Daoy (cell line): ENCODE measurements around the gene SYT8. TPM values are rescaled to one million over a fixed set of nuclear protein-coding genes. Genes with fewer than 3 reads are reported as not detected.
A peak's percentile ranks its signal among the peaks of the same experiment; 100 is the strongest.

Experiments
- DNase-seq: peaks from one replicate; pipeline ENCODE4 v3.0.0-alpha.2; 2015; ENCODE audit warnings: low read depth
- total RNA-seq: library from RNA; depleted of rRNA; stranded (reverse); fragments of >200 nt; shearing (Covaris generic); gene quantifications from 2 replicates; pipeline ENCODE4 v1.2.3, GENCODE V29; 2014

Gene SYT8
- total RNA-seq, 1 experiment from 2014 or later: not detected

DNA sequence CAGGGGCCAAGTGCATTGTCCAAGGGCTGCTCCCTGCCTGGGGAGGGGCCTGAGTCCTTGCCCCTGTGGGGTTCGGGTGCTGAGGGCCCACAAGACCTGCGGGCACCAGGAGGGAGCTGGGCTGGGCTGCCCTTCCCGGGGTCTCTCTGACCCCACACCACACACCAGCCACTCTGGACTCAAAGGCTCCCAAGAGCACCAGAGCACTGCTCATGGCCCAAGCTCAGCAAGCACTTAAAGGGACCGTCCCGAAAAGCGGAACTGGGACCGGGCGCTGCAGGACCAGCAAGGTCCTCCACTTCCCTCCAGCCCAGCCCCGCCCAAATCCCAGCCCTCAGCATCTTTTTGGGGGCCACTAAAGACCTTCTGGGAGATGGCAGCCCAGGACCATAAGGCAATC lies 23.4 kb downstream of the SYT8 start:
- DNase-seq: no peak

DNA sequence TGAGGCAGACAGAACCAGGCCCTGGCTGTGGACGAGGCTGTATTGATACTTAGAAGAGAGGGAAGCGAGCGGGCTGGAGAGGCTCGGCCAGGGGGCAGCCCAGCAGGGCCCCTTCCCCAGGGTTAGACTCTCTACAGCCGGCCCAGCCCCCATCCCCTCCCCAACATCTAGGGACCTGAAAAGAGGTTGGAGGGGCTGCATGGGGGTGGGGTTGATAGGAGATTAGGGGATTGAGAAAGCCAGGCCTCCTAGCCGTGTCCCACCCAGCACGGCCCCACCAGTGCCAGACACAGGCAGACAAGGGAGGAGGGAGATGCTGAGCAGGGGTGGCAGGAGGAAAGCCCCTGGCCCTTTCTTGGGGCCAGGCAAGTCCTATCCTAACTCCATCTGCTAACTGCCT lies 23.8 kb downstream of the SYT8 start:
- no peak for DNase-seq

DNA sequence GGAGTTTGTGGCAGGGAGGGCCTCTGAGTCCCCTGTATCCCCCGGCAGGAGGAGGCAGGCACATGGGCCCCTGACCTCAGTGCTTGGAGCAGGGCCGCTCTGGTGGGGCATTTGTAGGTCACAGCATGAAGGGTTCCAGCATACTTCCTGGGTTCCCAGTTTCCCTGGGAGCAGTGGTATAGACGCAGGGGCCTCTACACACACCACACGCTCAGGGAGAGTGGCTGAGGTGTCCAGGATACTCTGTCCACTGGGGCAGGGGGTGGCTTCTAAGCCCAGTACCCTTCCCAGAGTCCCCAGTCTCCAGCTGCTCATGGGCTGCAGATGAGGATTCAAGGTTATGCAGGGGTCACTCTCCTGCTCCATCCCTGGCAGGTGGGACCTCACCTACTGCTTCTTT lies 24.2 kb downstream of the SYT8 start:
- DNase-seq: no peak

DNA sequence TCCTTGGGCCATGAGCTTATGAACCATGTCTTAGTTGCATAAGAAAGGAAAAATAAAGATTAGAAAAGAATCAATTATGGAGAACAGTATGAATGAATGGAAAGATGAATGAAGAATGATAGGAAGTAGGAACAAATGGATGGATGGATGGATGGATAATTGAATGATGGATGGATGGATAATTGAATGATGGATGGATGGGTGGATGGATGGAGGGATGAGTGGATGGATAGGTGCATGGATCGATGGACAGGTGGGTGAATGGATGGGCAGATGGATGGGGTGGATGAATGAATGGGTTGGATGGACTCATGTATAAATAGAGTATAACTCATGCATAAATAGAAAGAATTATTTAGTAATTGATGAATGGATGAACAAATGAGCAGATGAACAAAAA lies 25.3 kb downstream of the SYT8 start:
- no peak for DNase-seq

DNA sequence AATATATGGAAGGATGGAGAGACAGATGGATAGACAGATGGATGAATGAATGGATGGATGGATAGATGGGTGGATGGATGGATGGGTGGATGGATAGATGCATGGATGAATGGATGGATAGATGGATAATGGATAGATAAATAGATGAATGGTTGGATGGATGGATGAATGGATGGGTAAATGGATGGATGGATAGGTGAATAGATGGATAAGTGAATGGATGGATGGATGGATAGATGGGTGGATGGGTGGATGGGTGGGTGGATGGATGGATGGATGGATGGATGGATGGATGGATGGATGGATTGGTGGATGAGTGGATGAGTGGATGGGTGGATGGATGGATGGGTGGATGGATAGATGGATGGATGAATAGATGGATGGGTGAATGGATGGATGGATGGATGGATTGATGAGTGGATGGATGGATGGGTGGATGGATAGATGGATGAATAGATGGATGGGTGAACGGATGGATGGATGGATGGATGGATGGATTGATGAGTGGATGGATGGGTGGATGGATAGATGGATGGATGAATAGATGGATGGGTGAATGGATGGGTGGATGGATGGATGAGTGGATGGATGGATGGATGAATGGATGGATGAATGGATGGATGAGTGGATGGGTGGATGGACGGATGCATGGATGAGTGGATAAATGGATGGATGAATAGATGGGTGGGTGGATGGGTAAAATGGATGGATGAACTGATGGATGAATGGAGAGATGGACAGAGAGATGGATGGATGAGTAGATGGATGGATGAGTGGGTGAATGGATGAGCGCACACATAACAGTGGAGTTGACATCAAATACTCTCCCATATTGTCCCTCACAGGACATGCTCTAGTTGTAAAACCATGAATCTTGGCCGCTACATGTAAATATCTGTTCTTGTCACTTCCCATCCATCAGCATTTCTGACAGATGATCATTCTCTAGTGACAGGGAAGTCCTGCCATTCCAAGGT lies 26.9 kb downstream of the SYT8 start:
- DNase-seq: no peak

DNA sequence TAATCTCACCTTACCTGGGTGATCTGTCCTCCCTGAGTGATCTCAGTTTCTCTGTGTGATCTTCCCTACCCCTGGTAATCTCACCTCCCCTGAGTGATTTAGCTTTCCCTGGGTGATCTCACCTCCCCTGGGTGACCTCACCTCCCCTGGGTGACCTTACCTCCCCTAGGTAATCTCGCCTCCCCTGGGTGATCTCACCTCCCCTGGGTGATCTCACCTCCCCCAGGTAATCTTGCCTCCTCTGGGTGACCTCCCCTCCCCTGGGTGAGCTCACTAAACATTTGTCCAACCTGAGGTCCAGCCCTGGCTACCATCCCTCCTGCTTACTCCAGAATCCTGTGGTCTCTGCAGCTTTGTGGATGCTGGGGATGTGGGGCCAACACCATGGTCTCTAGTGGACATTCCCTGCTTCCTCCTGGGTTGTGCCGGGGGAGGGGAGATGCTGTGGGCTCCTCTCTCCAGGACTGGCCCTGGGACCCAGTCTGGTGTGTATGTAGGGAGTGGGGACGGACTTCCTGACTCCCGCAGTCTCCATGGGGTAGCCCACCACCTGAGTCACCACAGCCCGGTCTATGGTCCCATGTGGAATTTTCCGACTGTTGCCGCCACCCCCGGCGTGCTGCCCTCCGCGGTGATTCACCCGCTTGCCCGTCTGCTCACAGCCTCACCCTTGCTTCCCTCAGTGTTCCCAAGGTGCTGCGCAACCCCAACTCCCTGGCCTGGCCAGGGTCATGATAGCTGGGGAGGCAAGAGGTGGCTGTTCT lies 28.0 kb downstream of the SYT8 start:
- peak; percentile 88 for DNase-seq

DNA sequence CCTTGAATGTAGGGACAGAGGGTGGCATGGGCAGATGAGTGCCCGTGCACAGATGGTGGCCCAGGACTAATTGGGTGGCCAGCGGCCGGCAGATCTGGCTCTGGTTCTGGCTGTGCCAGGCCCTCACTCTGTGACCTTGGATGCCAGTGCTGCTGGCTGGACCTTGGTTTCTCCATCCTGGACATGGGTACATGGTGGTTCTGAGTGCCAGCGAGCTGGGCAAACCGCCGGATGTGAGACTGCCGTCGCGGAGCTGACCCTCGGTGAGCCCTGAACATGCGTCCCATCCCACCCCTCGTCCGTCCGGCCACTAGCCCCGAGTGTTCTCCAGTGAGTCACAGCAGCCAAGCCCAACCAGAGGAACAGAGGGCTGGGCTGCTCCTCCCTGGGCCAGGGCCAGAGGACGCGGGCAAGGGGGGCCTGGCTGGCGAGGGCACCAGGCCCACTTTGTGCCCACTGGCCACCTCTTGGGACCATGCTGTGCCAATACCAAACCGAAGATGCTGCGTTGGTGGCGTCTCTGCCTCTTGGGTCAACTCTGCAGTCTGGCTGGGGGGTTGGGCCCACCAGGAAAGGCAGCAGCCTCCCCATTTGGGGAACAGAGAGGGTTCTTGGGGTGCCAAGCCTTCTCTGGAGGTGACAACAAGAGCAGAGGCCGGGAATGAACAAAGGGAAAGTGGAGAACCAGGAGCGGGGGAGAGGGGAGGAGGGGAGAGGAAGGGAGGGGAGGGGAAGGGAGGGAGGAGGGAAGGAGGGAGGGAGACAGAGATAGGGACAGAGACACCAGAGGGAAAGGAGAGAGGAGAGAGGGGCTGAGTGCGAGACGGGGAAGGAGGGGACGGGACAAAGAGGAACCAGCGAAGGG lies 28.8 kb downstream of the SYT8 start:
- DNase-seq: peak; percentile 83

DNA sequence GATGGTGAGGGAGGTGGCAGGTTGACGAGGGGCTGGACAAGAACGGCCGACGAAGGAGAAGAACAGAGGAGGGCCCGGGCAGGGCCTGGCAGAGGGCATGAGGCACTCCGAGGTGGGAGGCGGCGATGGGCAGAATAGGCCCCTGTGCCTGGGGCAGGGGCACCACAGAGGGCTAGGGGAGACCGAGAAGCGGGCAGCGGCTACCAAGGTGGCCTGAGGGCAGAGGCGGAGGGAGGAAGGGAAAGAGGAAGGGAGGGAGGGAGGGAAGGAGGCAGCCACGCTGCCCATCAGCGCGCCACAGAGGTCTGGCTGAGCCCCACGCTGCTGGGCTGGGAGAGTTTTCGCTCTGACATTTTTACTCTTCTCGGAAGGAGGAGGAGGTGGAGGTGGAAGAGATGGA lies 29.4 kb downstream of the SYT8 start:
- no peak for DNase-seq

DNA sequence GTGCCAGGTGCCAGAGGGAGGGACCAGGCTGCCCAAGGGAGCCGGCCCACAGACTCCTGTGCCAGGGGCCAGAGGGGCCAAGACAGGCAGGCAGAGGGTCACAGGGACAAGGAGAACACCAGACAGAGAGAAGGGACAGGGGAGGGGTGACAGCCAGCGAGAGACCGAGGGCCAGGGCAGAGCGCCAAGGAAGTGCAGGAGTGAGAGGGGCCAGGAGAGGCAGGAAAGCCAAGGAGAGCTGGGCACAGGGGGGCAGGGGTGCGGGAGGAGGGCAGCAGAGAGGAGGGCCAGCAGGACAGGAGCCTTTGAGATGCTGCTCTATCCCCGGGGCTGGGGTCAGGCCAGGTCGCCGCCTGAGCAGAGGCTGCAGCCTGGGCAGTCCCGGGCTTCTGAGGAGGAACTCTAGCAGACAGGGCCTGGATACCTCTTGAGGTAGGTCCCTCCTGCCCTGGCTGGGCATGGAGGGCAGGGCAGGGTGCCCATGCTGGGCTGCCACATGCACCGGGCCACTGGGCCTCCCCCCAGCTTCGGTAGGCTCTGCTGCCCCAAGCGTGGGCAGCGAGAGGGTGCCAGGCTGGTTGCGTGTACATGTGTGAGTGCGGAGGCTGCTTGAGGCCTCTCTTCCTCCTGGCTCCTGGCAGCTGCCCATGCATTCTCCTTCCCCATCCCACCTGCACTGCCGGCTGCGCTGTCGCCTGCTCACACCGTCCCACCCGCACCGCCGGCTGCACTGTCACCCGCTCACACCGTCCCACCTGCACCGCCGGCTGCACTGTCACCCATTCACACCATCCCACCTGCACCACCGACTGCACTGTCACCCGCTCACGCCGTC lies 30.3 kb downstream of the SYT8 start:
- no peak for DNase-seq

DNA sequence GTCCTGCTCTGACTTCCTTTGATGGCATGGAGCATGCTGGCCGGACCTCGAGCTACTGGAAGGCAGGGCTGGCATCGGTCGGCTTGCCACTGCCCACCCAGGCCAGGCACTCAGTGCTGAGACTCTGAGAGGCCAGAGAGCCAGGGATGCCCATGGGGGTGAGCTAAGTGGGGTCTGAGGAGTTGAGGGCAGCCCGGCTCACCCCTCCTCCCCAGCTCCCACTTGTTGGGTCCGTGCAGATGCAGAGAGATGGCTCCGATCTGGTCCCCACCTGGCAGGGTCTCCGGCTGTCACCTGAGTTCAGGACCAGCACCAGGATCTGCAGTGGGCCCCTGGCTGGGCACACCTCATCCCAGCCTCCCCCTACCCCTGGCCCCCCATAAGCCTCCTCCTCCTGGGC lies 31.4 kb downstream of the SYT8 start:
- no peak for DNase-seq

DNA sequence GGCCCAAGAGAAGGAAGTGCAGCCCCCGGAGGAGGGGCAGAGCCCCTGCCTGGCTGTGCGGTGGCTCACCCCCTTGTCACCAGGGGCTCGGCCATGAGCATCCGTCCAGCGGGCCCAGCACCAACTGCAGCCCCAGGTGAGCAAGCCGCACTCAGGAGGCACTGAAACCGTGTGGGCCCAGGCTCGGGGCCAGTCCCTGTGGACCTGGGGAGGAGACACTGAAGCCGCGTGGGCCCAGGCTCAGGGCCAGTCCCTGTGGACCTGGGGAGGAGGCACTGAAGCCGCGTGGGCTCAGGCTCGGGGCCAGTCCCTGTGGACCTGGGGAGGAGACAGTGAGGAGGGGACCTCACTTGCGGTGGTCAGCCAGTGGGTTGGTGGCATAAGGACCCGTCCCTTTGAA lies 32.0 kb downstream of the SYT8 start:
- DNase-seq: no peak

DNA sequence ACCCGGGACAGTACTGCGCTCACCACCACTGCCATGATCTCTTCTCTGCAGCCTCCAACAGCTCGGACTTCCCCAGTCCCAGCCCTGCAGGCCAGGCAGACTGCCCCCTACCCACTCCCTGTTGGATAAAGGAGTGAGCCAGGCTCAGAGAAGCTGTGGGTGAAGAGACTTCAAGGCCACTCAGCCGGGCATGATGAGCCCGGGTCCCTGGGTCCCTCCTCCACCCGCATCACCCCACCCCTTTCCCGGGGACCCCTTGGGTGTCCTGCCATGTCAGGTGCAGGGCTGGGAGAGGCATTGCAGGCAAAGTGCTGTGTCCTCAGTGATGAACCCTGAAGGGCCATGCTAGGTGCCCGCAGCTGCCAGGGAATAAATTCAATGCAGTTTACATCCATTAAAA lies 32.6 kb downstream of the SYT8 start:
- no peak for DNase-seq

DNA sequence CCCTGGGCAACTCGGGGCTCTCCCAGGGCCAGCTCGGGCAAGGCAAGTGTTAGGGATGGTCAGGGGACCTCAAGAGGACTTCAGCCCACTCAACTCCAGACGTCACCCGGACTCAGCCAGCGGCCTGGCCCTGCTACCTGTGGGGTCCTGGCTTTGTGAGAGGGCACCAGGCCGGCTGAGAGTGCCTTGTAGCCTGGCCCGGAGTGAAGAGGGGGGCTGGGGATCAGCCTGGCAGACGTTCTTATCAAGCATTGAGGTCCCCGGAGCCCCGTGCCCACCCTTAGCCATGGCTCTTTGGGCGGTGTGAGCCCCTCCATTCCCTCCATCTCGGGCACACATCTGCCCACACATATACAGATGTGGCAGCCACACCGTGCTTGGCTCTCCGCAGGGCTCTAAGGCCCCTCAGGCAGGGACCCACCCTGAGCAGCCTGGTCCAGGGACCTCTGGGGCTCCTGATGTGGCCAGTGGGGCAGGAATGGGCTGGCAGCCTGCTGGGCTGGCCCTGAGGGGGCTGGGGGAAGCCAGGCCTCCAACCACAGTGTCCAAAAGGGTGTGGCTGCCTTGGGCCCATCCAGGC lies 33.4 kb downstream of the SYT8 start:
- no peak for DNase-seq

DNA sequence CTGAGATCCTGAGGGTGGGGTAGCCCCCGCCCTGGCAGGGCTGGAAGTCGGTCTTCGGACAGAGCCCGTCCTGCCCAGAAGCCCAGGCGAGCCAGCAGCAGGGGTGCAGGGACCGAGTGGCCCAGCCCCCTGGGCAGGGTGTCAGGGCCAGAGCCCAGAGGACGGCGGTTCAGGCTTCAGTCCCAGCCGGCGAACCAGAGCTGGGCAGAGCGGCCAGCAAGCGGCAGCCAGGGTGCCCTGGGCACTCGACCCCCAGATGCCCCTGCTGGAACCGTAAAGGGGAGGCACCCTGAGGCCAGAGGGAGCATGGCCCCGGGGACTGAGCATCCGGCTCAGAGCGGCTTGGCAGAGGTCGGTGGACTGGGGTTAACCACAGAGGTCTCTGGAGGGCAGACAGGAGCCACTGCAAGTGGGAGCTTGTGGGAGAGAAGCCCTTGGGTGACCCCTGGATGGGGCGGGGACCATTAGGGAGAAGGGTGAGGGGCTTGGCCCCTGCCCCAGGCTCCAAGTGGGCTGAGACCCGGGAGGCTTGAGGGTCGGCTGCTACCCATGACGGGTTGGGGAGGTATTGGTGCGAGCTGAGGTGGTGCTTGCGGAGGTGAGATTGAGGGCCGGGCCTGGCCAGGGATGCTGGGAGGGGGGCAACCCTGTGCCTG lies 34.0 kb downstream of the SYT8 start:
- DNase-seq: no peak

DNA sequence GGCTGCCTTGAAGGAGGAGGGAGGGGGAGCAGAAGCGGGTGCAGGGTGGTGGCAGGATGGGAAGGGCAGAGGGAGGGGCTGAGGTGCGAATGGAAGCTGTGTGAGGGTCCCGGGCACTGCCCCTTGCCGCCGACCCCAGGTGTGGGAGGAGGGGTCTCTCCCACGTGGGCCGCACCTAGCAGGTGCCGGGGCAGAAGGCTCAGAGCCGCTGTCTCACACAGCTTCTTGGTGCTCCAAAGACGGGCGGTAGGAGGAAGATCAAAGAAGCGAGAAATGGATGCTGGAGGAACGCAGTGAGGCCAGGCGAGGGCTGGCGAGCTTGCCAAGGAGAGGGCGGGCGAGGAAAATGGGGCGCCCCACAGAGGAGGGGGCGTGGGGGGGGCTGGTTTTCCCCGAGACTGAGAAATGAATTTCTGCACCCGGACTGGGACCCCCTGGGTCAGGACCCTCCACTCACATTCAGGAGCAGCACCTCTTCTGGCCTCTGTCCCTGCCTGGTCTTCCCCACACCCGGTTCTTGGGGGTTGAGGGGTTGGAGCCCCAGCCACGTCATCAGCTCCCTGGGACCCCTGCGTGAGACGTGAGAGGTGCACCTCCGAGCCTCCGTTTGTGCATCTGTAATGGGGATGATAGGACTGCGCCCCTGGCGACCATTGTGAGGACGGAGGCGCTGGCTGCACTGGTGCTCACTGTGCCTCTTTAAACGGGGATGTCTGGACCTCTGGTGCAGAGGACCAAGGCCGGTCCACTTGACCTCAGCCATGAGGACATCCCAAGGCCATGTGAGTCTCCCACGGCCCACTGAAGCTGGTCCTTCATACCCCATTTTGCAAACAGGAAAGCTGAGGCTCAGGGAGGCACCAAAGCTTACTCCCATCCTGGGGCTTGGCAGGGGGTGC lies 34.9 kb downstream of the SYT8 start:
- no peak for DNase-seq

DNA sequence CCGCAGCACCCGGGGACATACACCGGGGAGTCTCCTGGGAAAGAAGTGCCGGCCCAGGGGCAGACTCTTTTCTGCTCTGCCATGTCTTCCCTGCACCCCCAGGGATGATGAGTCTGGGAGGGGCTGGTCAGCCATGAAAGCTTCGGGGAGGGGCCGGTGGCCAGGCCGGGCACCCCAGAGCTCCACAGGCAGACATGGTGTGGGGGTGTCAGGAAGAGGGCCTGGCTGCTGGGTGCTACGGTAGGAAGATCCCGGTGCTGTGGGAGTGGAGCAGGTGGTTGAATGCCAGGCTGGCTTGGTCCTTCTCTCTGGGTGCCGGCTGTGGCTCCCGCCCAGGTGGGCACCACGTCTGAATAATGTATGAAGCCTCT lies 35.5 kb downstream of the SYT8 start:
- DNase-seq: no peak

DNA sequence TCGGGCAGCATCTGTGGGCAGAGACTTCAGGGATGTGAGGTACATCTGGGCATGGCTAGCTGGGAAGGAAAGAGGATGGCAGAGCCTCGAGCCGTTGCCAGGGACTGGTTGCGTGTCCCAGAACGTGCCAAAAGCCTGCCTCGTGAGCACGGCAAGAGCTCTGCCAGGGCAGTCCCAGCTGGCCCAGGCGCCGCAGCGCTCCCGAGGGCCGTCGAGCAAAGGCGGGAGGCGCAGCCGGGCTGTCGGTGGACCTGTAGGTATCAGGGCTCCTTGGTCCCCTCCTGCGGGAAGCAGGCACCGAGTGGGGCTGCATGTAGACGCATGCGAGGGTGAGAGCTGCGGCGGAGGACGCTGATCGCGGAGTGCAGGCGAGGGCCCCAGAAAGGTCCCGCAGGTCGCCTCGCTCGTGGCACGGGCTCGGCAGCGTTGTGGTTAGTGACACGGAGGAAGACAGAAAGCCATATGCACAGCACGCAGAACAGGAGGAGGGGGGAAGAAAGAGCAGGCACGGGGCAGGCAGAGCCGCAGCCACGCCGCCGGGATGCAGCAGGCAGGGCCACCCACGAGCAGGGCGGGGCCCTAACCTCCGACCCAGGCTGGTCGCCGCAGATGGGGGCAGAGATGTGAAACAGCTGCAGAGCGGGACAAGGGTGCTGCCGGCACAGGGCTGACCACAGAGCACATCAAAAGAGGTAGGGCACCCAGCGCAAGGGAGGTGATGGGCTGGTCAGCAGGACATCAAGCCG lies 36.1 kb downstream of the SYT8 start:
- DNase-seq: no peak

DNA sequence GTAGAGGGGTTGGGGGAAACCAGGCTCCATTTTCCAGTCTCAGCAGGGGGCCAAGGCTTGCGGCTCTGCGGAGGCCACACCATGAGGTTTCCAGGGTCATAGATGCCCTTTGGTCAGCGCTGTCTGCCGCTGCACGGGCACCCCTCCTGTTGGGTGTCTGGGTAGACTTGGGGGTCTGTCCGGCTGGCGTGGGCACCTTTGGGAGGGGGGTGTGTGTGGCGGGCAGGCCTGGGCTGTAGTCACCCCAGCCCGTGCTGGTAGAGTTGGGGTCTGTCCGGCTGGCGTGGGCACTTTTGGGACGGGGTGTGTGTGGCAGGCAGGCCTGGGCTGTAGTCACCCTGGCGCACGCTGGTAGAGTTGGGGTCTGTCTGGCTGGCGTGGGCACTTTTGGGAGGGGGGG lies 36.7 kb downstream of the SYT8 start:
- no peak for DNase-seq
